DND-41 (cell line): Measurements from ENCODE around the gene CANX.
"Not testable (repeated sequence)": the region's sequence is repeated elsewhere in the genome, so short reads cannot be mapped to it uniquely, and the experiment has no call there.

Experiments used
- CTCF ChIP-seq: IDR thresholded peaks from 2 replicates; pipeline ENCODE4 v1.5.1; 2012; ENCODE audit warnings: borderline replicate concordance, low read length, moderate library complexity, mild to moderate bottlenecking; ENCODE audit not compliant: poor library complexity, severe bottlenecking; ENCODE audit errors: extremely low read depth
- EZH2 ChIP-seq: IDR thresholded peaks from 3 replicates; pipeline ENCODE4 v1.6.1; 2012; ENCODE audit warnings: borderline replicate concordance, low read depth, mild to moderate bottlenecking, moderate library complexity, low read length, inconsistent platforms; ENCODE audit not compliant: severe bottlenecking

- TF ChIP-seq CTCF, EZH2: not testable (repeated sequence)
Measured at GRCh38 chr5:179649166-179649703, 49.5 kb upstream of the CANX start.
